GM19468 (cell line): ENCODE measurements around the gene NRF1.

Experiments
- ATAC-seq: cut with Tn5 transposase; IDR thresholded peaks from one replicate; pipeline ENCODE4 v1.9.1; 2021; ENCODE audit warnings: mild to moderate bottlenecking, moderate library complexity, moderate number of reproducible peaks; ENCODE audit not compliant: unreplicated experiment; ENCODE audit errors: extremely low read depth

Gene NRF1

GRCh38 chr7:129676017-129676897 lies 64.7 kb downstream of the NRF1 start:
- ATAC-seq = no peak

GRCh38 chr7:129677796-129678195 lies 66.3 kb downstream of the NRF1 start:
- no peak for ATAC-seq

- no peak for ATAC-seq
Observed at GRCh38 chr7:129678606-129679005, 67.1 kb downstream of the NRF1 start.

- ATAC-seq = no peak
Observed at GRCh38 chr7:129680400-129680799, 68.9 kb downstream of the NRF1 start.

GRCh38 chr7:129684777-129685176 lies 73.3 kb downstream of the NRF1 start:
- no peak for ATAC-seq

- ATAC-seq = no peak
Observed at GRCh38 chr7:129686063-129686462, 74.5 kb downstream of the NRF1 start.

- ATAC-seq = no peak
Observed at GRCh38 chr7:129688503-129689222, 77.1 kb downstream of the NRF1 start.

GRCh38 chr7:129689995-129690581 lies 78.6 kb downstream of the NRF1 start:
- ATAC-seq = no peak

- no peak for ATAC-seq
Observed at GRCh38 chr7:129690701-129691100, 79.2 kb downstream of the NRF1 start.

GRCh38 chr7:129698516-129699418 lies 87.2 kb downstream of the NRF1 start:
- no peak for ATAC-seq

- ATAC-seq = no peak
Observed at GRCh38 chr7:129702316-129702715, 90.8 kb downstream of the NRF1 start.

GRCh38 chr7:129702761-129703338 lies 91.3 kb downstream of the NRF1 start:
- no peak for ATAC-seq

GRCh38 chr7:129703751-129704150 lies 92.2 kb downstream of the NRF1 start:
- ATAC-seq = no peak

- no peak for ATAC-seq
Observed at GRCh38 chr7:129707910-129708499, 96.5 kb downstream of the NRF1 start.

GRCh38 chr7:129713544-129713943 lies 102.0 kb downstream of the NRF1 start:
- no peak for ATAC-seq

- no peak for ATAC-seq
Observed at GRCh38 chr7:129714514-129715063, 103.1 kb downstream of the NRF1 start.

GRCh38 chr7:129719980-129720732 lies 108.6 kb downstream of the NRF1 start:
- ATAC-seq = no peak

- ATAC-seq = no peak
Observed at GRCh38 chr7:129721068-129721467, 109.5 kb downstream of the NRF1 start.
